ENCODE data around the gene ATP8A2. TPM values are rescaled to one million over a fixed set of nuclear protein-coding genes. Genes with fewer than 3 reads are reported as not detected.

ATP8A2 gene
- total RNA-seq, 1 donor from 2014 or later = 4.2 TPM

- H2AFZ ChIP-seq (replicated peaks) = no peak overlapping the region
- Mint-ChIP-seq H3K27me3 (ENCODE audit: insufficient read depth, low read depth) (peaks cover 6% of the 10 kb centered on the region), H3K36me3 (no peaks in the 10 kb centered on the region), H3K4me3 (no peak overlapping the region), H3K27ac (no peak overlapping the region), H3K4me1 (peaks cover 29% of the 10 kb centered on the region), H3K9me3 (no peaks in the 10 kb centered on the region)
- no peaks in the 10 kb centered on the region for H3K27me3 ChIP-seq
- H3F3A ChIP-seq (ENCODE audit: low read depth) = peaks cover 36% of the 10 kb centered on the region
- peak overlapping the region; percentile 11 for H3K4me3 ChIP-seq
- DNase-seq (ENCODE audit: low spot score) = peak; percentile 84
- H3K9me3 ChIP-seq (ENCODE audit: low read depth) = no peaks in the 10 kb centered on the region
- no peaks in the 10 kb centered on the region for H4K20me1 ChIP-seq (ENCODE audit: low read depth)
- peaks cover 66% of the 10 kb centered on the region for H3K4me1 ChIP-seq
- TF ChIP-seq EZH2 (IDR thresholded peaks at IDR 0.05) (no peak), EZH2phosphoT487 (IDR thresholded peaks at IDR 0.05) (no peak), CTCF (IDR thresholded peaks at IDR 0.05) (no peak)
- H3K36me3 ChIP-seq = no peaks in the 10 kb centered on the region
- peak overlapping the region; percentile 73 for H3K4me2 ChIP-seq
- peak overlapping the region; percentile 89 for H3K27ac ChIP-seq
- no peaks in the 10 kb centered on the region for H3K79me2 ChIP-seq (ENCODE audit: low read depth)
- no peak overlapping the region for H3K9ac ChIP-seq
Observed at GRCh38 chr13:25971047-25971446, 599.3 kb downstream of the ATP8A2 start.

- H3K4me1 ChIP-seq = peaks cover 64% of the 10 kb centered on the region
- H3K27ac Mint-ChIP-seq = no peak overlapping the region
Observed at GRCh38 chr13:25971459-25972145, 599.8 kb downstream of the ATP8A2 start.

GRCh38 chr13:25973085-25973484 is 601.3 kb downstream of the ATP8A2 start:
- H3K27me3 Mint-ChIP-seq (ENCODE audit: insufficient read depth, low read depth) = peaks cover 9% of the 10 kb centered on the region
- no peak overlapping the region for H3K4me3 Mint-ChIP-seq
- Histone ChIP-seq H4K20me1 (ENCODE audit: low read depth) (no peaks in the 10 kb centered on the region), H3K27me3 (no peaks in the 10 kb centered on the region), H3K4me2 (peak overlapping the region; percentile 39), H3K9me3 (ENCODE audit: low read depth) (no peaks in the 10 kb centered on the region), H3F3A (ENCODE audit: low read depth) (peaks cover 54% of the 10 kb centered on the region), H3K79me2 (ENCODE audit: low read depth) (no peaks in the 10 kb centered on the region), H3K36me3 (no peaks in the 10 kb centered on the region), H3K27ac (no peak overlapping the region), H3K9ac (no peak overlapping the region), H3K4me1 (peaks cover 67% of the 10 kb centered on the region), H3K4me3 (no peak overlapping the region), H2AFZ (replicated peaks) (no peak overlapping the region)
- H3K9me3 Mint-ChIP-seq = no peaks in the 10 kb centered on the region
- peak; percentile 58 for DNase-seq (ENCODE audit: low spot score)
- no peak overlapping the region for H3K27ac Mint-ChIP-seq
- H3K36me3 Mint-ChIP-seq = no peaks in the 10 kb centered on the region
- no peak for TF ChIP-seq EZH2phosphoT487 (IDR thresholded peaks at IDR 0.05)
- peaks cover 42% of the 10 kb centered on the region for H3K4me1 Mint-ChIP-seq

More at GRCh38 chr13:25971459-25972145, 599.8 kb downstream of the ATP8A2 start:
- Histone ChIP-seq H3K27me3 (no peaks in the 10 kb centered on the region), H2AFZ (replicated peaks) (no peak overlapping the region), H4K20me1 (ENCODE audit: low read depth) (no peaks in the 10 kb centered on the region), H3K79me2 (ENCODE audit: low read depth) (no peaks in the 10 kb centered on the region), H3K27ac (peak overlapping the region; percentile 89), H3K9me3 (ENCODE audit: low read depth) (no peaks in the 10 kb centered on the region), H3K4me3 (peak overlapping the region; percentile 11), H3K36me3 (no peaks in the 10 kb centered on the region), H3K9ac (no peak overlapping the region), H3K4me2 (peak overlapping the region; percentile 73), H3F3A (ENCODE audit: low read depth) (peaks cover 41% of the 10 kb centered on the region)
- peaks cover 6% of the 10 kb centered on the region for H3K27me3 Mint-ChIP-seq (ENCODE audit: insufficient read depth, low read depth)
- no peaks in the 10 kb centered on the region for H3K9me3 Mint-ChIP-seq
- H3K4me3 Mint-ChIP-seq = no peak overlapping the region
- H3K36me3 Mint-ChIP-seq = no peaks in the 10 kb centered on the region
- peaks cover 32% of the 10 kb centered on the region for H3K4me1 Mint-ChIP-seq
- peak; percentile 46 for DNase-seq (ENCODE audit: low spot score)
- TF ChIP-seq CTCF (IDR thresholded peaks at IDR 0.05) (no peak), EZH2phosphoT487 (IDR thresholded peaks at IDR 0.05) (no peak), EZH2 (IDR thresholded peaks at IDR 0.05) (no peak)

GRCh38 chr13:25973576-25973975 is 601.8 kb downstream of the ATP8A2 start:
- no peak overlapping the region for H3K27ac ChIP-seq
- Mint-ChIP-seq H3K4me1 (peaks cover 46% of the 10 kb centered on the region), H3K4me3 (no peak overlapping the region), H3K36me3 (no peaks in the 10 kb centered on the region), H3K27me3 (ENCODE audit: insufficient read depth, low read depth) (peaks cover 9% of the 10 kb centered on the region), H3K27ac (peak overlapping the region; percentile 76), H3K9me3 (no peaks in the 10 kb centered on the region)
- no peak overlapping the region for H2AFZ ChIP-seq (replicated peaks)
- H3K4me1 ChIP-seq = peaks cover 71% of the 10 kb centered on the region
- no peaks in the 10 kb centered on the region for H4K20me1 ChIP-seq (ENCODE audit: low read depth)
- TF ChIP-seq EZH2phosphoT487 (IDR thresholded peaks at IDR 0.05) (no peak), CTCF (IDR thresholded peaks at IDR 0.05) (no peak), EZH2 (IDR thresholded peaks at IDR 0.05) (no peak)
- no peak for DNase-seq (ENCODE audit: low spot score)
- no peak overlapping the region for H3K4me3 ChIP-seq
- H3K9ac ChIP-seq = no peak overlapping the region
- H3K79me2 ChIP-seq (ENCODE audit: low read depth) = no peaks in the 10 kb centered on the region
- peaks cover 59% of the 10 kb centered on the region for H3F3A ChIP-seq (ENCODE audit: low read depth)
- no peaks in the 10 kb centered on the region for H3K9me3 ChIP-seq (ENCODE audit: low read depth)
- no peaks in the 10 kb centered on the region for H3K36me3 ChIP-seq
- H3K4me2 ChIP-seq = peak overlapping the region; percentile 39
- no peaks in the 10 kb centered on the region for H3K27me3 ChIP-seq

All from neural progenitor cell (in vitro differentiated cells).